Measurements from ENCODE around the gene SH3D19.
A peak's percentile ranks its signal among the peaks of the same experiment; 100 is the strongest.
"Not testable (repeated sequence)": the region's sequence is repeated elsewhere in the genome, so short reads cannot be mapped to it uniquely, and the experiment has no call there.

Gene SH3D19

GRCh38 chr4:151099229-151099975 lies 226.0 kb downstream of the SH3D19 start, which contains the start of gene RPS3A:
RPS3A (plus strand) TSS chr4:151099628; CDS start chr4:151099653, 25 bp downstream.
- DNase-seq (ENCODE audit: low spot score) = peak; percentile 95

- no peak for DNase-seq (ENCODE audit: low spot score)
Observed at GRCh38 chr4:151098979-151099228, 226.5 kb downstream of the SH3D19 start.

- DNase-seq (ENCODE audit: low spot score) = no peak
Observed at GRCh38 chr4:151097759-151098158, 227.6 kb downstream of the SH3D19 start.

GRCh38 chr4:151095142-151095541 lies 230.3 kb downstream of the SH3D19 start:
- no peak for DNase-seq (ENCODE audit: low spot score)

- DNase-seq (ENCODE audit: low spot score) = no peak
Observed at GRCh38 chr4:151094290-151094751, 231.1 kb downstream of the SH3D19 start.

- no peak for DNase-seq (ENCODE audit: low spot score)
Observed at GRCh38 chr4:151093203-151093602, 232.2 kb downstream of the SH3D19 start.

- DNase-seq (ENCODE audit: low spot score) = no peak
Observed at GRCh38 chr4:151092488-151092887, 232.9 kb downstream of the SH3D19 start.

GRCh38 chr4:151091047-151091446 lies 234.4 kb downstream of the SH3D19 start:
- DNase-seq (ENCODE audit: low spot score) = no peak

GRCh38 chr4:151087467-151087866 lies 237.9 kb downstream of the SH3D19 start:
- no peak for DNase-seq (ENCODE audit: low spot score)

GRCh38 chr4:151077978-151078377 lies 247.4 kb downstream of the SH3D19 start:
- not testable (repeated sequence) for DNase-seq (ENCODE audit: low spot score)

GRCh38 chr4:151074416-151074916 lies 250.9 kb downstream of the SH3D19 start:
- no peak for DNase-seq (ENCODE audit: low spot score)

Small RNAs within 50 kb of the gene (small RNA-seq; reads per million reads assigned to genes)
- gene AC104819.2 (0 reads per million in 2 experiments), gene RNU6-1282P (0.03 to 0.04 reads per million in 2 experiments), gene SNORD73A (0 reads per million in 2 experiments), gene SNORD73B (0.04 to 2.4 reads per million in 2 experiments)

Measured in SK-N-DZ (cell line).